ENCODE data around the gene ADGRG1.

ADGRG1 gene

GRCh38 chr16:57661936-57662906, 33.8 kb downstream of the ADGRG1 start:
- in situ Hi-C loops (cut with MboI; ENCODE audit: low pct_unique_long_range_greater_than_20kb, low sequenced_read_pairs, unreplicated experiment), result no loop called here
- no peak for TF ChIP-seq CTCF (IDR thresholded peaks at IDR 0.05; ENCODE audit: extremely low read depth, insufficient read depth, missing control alignments)
- no peak for DNase-seq (ENCODE audit: low spot score)

DNA sequence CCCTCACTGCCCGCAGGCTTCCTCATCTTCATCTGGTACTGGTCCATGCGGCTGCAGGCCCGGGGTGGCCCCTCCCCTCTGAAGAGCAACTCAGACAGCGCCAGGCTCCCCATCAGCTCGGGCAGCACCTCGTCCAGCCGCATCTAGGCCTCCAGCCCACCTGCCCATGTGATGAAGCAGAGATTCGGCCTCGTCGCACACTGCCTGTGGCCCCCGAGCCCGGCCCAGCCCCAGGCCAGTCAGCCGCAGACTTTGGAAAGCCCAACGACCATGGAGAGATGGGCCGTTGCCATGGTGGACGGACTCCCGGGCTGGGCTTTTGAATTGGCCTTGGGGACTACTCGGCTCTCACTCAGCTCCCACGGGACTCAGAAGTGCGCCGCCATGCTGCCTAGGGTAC, 35.0 kb downstream of the ADGRG1 start:
- no peak for DNase-seq (ENCODE audit: low spot score)
- in situ Hi-C loops (cut with MboI; ENCODE audit: low pct_unique_long_range_greater_than_20kb, low sequenced_read_pairs, unreplicated experiment), result no loop called here
- no peak for TF ChIP-seq CTCF (IDR thresholded peaks at IDR 0.05; ENCODE audit: extremely low read depth, insufficient read depth, missing control alignments)

DNA sequence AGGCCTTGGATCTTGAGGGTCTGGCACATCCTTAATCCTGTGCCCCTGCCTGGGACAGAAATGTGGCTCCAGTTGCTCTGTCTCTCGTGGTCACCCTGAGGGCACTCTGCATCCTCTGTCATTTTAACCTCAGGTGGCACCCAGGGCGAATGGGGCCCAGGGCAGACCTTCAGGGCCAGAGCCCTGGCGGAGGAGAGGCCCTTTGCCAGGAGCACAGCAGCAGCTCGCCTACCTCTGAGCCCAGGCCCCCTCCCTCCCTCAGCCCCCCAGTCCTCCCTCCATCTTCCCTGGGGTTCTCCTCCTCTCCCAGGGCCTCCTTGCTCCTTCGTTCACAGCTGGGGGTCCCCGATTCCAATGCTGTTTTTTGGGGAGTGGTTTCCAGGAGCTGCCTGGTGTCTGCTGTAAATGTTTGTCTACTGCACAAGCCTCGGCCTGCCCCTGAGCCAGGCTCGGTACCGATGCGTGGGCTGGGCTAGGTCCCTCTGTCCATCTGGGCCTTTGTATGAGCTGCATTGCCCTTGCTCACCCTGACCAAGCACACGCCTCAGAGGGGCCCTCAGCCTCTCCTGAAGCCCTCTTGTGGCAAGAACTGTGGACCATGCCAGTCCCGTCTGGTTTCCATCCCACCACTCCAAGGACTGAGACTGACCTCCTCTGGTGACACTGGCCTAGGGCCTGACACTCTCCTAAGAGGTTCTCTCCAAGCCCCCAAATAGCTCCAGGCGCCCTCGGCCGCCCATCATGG, 35.7 kb downstream of the ADGRG1 start:
- TF ChIP-seq CTCF (IDR thresholded peaks at IDR 0.05; ENCODE audit: extremely low read depth, insufficient read depth, missing control alignments), result no peak
- DNase-seq (ENCODE audit: low spot score), result no peak
- in situ Hi-C loops (cut with MboI; ENCODE audit: low pct_unique_long_range_greater_than_20kb, low sequenced_read_pairs, unreplicated experiment), result no loop called here

DNA sequence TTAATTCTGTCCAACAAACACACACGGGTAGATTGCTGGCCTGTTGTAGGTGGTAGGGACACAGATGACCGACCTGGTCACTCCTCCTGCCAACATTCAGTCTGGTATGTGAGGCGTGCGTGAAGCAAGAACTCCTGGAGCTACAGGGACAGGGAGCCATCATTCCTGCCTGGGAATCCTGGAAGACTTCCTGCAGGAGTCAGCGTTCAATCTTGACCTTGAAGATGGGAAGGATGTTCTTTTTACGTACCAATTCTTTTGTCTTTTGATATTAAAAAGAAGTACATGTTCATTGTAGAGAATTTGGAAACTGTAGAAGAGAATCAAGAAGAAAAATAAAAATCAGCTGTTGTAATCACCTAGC, 36.2 kb downstream of the ADGRG1 start:
- no peak for TF ChIP-seq CTCF (IDR thresholded peaks at IDR 0.05; ENCODE audit: extremely low read depth, insufficient read depth, missing control alignments)
- in situ Hi-C loops (cut with MboI; ENCODE audit: low pct_unique_long_range_greater_than_20kb, low sequenced_read_pairs, unreplicated experiment), result no loop called here
- DNase-seq (ENCODE audit: low spot score), result no peak

DNA sequence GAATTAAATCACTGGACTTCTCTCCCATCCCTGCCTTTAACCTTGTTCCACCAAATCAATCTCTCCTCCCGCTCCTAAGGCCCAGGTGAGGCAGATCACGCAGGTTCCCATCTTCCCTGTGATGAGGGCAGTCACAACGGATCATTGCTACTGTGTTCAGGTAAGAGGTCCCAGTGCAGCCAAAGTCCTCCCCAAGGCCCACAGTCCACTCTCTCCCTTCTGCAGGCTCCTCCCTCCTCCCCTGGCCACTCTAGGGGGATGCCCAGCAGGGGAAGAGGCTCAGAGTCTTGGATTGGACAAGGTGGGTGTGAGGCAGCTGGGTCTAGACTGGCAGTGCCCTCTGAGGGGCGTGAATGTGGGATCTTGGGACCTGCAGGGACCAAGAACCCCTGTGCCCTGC, 37.1 kb downstream of the ADGRG1 start:
- DNase-seq (ENCODE audit: low spot score), result no peak
- no peak for TF ChIP-seq CTCF (IDR thresholded peaks at IDR 0.05; ENCODE audit: extremely low read depth, insufficient read depth, missing control alignments)
- in situ Hi-C loops (cut with MboI; ENCODE audit: low pct_unique_long_range_greater_than_20kb, low sequenced_read_pairs, unreplicated experiment), result no loop called here

- in situ Hi-C loops (cut with MboI; ENCODE audit: low pct_unique_long_range_greater_than_20kb, low sequenced_read_pairs, unreplicated experiment), result no loop called here
- no peak for DNase-seq (ENCODE audit: low spot score)
- TF ChIP-seq CTCF (IDR thresholded peaks at IDR 0.05; ENCODE audit: extremely low read depth, insufficient read depth, missing control alignments), result no peak
Measured at GRCh38 chr16:57666353-57667047, 38.1 kb downstream of the ADGRG1 start.

Data from GM13977 (cell line).